Cardiac fibroblast (primary cell): Measurements from ENCODE around the gene KCNMA1.

Source experiments
- DNase-seq, 2 donors: peaks; one replicate each; pipeline versions ENCODE4 v3.0.0 to v3.0.0-alpha.2; 2010; ENCODE audit warnings: low read depth in 2 of 2
- H3K4me3 ChIP-seq, 2 donors: replicated peaks in 1 of 2; 1 replicate in 1 of 2; 2 replicates in 1 of 2; pipeline ENCODE4 v1.5.1; 2011; ENCODE audit warnings: low read depth in 2 of 2, low read length in 2 of 2, mild to moderate bottlenecking in 2 of 2, moderate library complexity in 1 of 2
- CTCF ChIP-seq: IDR thresholded peaks from one replicate; pipeline ENCODE4 v1.5.1; 2011; ENCODE audit warnings: low read depth, mild to moderate bottlenecking, low read length, inconsistent platforms

The KCNMA1 gene

GRCh38 chr10:77498829-77499228, 138.8 kb downstream of the KCNMA1 start:
- no peak for TF ChIP-seq CTCF
- no peak for DNase-seq
- no peak overlapping the region for H3K4me3 ChIP-seq

- H3K4me3 ChIP-seq, result no peak overlapping the region
- no peak for DNase-seq
- no peak for TF ChIP-seq CTCF
Observed at GRCh38 chr10:77498210-77498609, 139.4 kb downstream of the KCNMA1 start.

GRCh38 chr10:77497748-77498147, 139.9 kb downstream of the KCNMA1 start:
- H3K4me3 ChIP-seq, result no peak overlapping the region
- DNase-seq, result no peak
- TF ChIP-seq CTCF, result no peak

- no peak for TF ChIP-seq CTCF
- no peak for DNase-seq
- H3K4me3 ChIP-seq, result no peak overlapping the region
Observed at GRCh38 chr10:77496941-77497420, 140.6 kb downstream of the KCNMA1 start.

GRCh38 chr10:77494756-77495541, 142.7 kb downstream of the KCNMA1 start:
- H3K4me3 ChIP-seq, result no peak overlapping the region
- TF ChIP-seq CTCF, result no peak
- DNase-seq, result no peak

- no peak overlapping the region for H3K4me3 ChIP-seq
- peak; percentile 46 to 67 for DNase-seq
- peak; percentile 20 for TF ChIP-seq CTCF
Observed at GRCh38 chr10:77494327-77494726, 143.3 kb downstream of the KCNMA1 start.
